ENCODE results near the gene AZIN2.

- TF ChIP-seq ZNF282 (IDR thresholded peaks at IDR 0.05; ENCODE audit: partially characterized antibody): no peak
- no peak for TF ChIP-seq CTCF (CRISPR knock-in tag; IDR thresholded peaks at IDR 0.05)
- no peak for TF ChIP-seq NONO (IDR thresholded peaks at IDR 0.05)
- no peak for TF ChIP-seq NONO (CRISPR knock-in tag; conservative IDR thresholded peaks at IDR 0.05)
- no peak for TF ChIP-seq ZBTB7A (CRISPR knock-in tag; IDR thresholded peaks at IDR 0.05)
- TF ChIP-seq SMC3 (IDR thresholded peaks at IDR 0.05; ENCODE audit: low read length): no peak
- no peak for TF ChIP-seq SMAD3 (CRISPR knock-in tag; IDR thresholded peaks at IDR 0.05)
- TF ChIP-seq ETV6 (CRISPR knock-in tag; conservative IDR thresholded peaks at IDR 0.05): no peak
- TF ChIP-seq ESRRA (CRISPR knock-in tag; IDR thresholded peaks at IDR 0.05; ENCODE audit: low read depth): no peak
- no peak for TF ChIP-seq RAD21 (CRISPR knock-in tag; IDR thresholded peaks at IDR 0.05)
Observed at GRCh38 chr1:33031506-33031905, 49.4 kb upstream of the AZIN2 start.

Data from HepG2 (cell line).